Endodermal cell (in vitro differentiated cells): ENCODE results near the gene SPRING1. TPM values are rescaled to one million over a fixed set of nuclear protein-coding genes. Genes with fewer than 3 reads are reported as not detected.

ENCODE experiments used
- DNase-seq: peaks from one replicate; pipeline ENCODE4 v3.0.0-alpha.2; 2017
- H3K27ac ChIP-seq: 2 replicates; pipeline ENCODE4 v1.5.1; 2013; ENCODE audit warnings: mild to moderate bottlenecking, low read depth, low read length, moderate library complexity
- H3K27me3 ChIP-seq: 2 replicates; pipeline ENCODE4 v1.6.1; 2013; ENCODE audit warnings: mild to moderate bottlenecking, low read length, moderate library complexity; ENCODE audit not compliant: insufficient read depth, control insufficient read depth, poor library complexity, severe bottlenecking
- H3K36me3 ChIP-seq: 2 replicates; pipeline ENCODE4 v1.7.0; 2013; ENCODE audit warnings: mild to moderate bottlenecking, low read length, moderate library complexity; ENCODE audit not compliant: control insufficient read depth, insufficient read depth
- H3K4me1 ChIP-seq: one replicate; pipeline ENCODE4 v1.7.0; 2013; ENCODE audit warnings: low read length; ENCODE audit not compliant: control insufficient read depth, insufficient read depth
- H3K4me3 ChIP-seq: 2 replicates; pipeline ENCODE4 v1.5.1; 2013; ENCODE audit warnings: mild to moderate bottlenecking, low read length, moderate library complexity
- H3K9ac ChIP-seq: 2 replicates; pipeline ENCODE4 v1.6.1; 2013; ENCODE audit warnings: mild to moderate bottlenecking, low read length, moderate library complexity; ENCODE audit not compliant: poor library complexity, severe bottlenecking; ENCODE audit errors: extremely low read depth
- H3K9me3 ChIP-seq: 2 replicates; pipeline ENCODE4 v1.6.1; 2013; ENCODE audit warnings: mild to moderate bottlenecking, low read length, moderate library complexity; ENCODE audit not compliant: control insufficient read depth
- H3K27ac Mint-ChIP-seq: 2 replicates; pipeline ENCODE4 v1.8.0; 2020; ENCODE audit warnings: mixed read lengths
- H3K27me3 Mint-ChIP-seq: 2 replicates; pipeline ENCODE4 v1.8.0; 2021; ENCODE audit warnings: mild to moderate bottlenecking, mixed read lengths; ENCODE audit not compliant: insufficient read depth
- H3K36me3 Mint-ChIP-seq: 2 replicates; pipeline ENCODE4 v1.8.0; 2020; ENCODE audit warnings: low read depth, mixed read lengths
- H3K4me1 Mint-ChIP-seq: 2 replicates; pipeline ENCODE4 v1.8.0; 2020; ENCODE audit warnings: mixed read lengths
- H3K4me3 Mint-ChIP-seq: 2 replicates; pipeline ENCODE4 v1.8.0; 2020; ENCODE audit warnings: mild to moderate bottlenecking, moderate library complexity, mixed read lengths
- H3K9me3 Mint-ChIP-seq: 2 replicates; pipeline ENCODE4 v1.8.0; 2020; ENCODE audit warnings: mild to moderate bottlenecking, mixed read lengths
- CTCF ChIP-seq: fragments of 200-600 bp; sonication (generic); conservative IDR thresholded peaks from 2 replicates; pipeline ENCODE4 v1.5.0; 2021; ENCODE audit warnings: antibody characterized with exemption, mild to moderate bottlenecking
- WGBS, 2 experiments: methylation state at CpG; one replicate each; pipeline versions ENCODE4 v1.1.5 to v1.1.7; 2013; ENCODE audit warnings: missing lambda C conversion rate in 2 of 2, mixed read lengths in 1 of 2; ENCODE audit not compliant: insufficient coverage in 1 of 2, insufficient read length in 1 of 2; 5-methylcytosine and 5-hydroxymethylcytosine counted together
- total RNA-seq, 2 donors: library from RNA; stranded (reverse); fragmentation: NEBNext Ultra II Directional in 1 of 2; extraction: Animal tissue kit (Norgen Biotek cat#: 25700) in 1 of 2; gene quantifications; 2 replicates in 1 of 2; 3 replicates in 1 of 2; pipeline ENCODE4 v1.2.1, GENCODE V29; 2021

SPRING1 gene
- total RNA-seq, 2 donors from 2014 or later, result 81.7 to 108 TPM

GRCh38 chr12:116700066-116700465 is 37.8 kb downstream of the SPRING1 start:
- no peak overlapping the region for H3K4me3 Mint-ChIP-seq
- H3K27me3 ChIP-seq, result no peaks in the 10 kb centered on the region
- WGBS, 2 experiments, result 90 to 91% methylated on average over 6 of the region's 6 CpGs
- H3K4me1 ChIP-seq, result peaks cover 8% of the 10 kb centered on the region
- no peak overlapping the region for H3K27ac ChIP-seq
- no peak for TF ChIP-seq CTCF
- no peak overlapping the region for H3K27ac Mint-ChIP-seq
- no peaks in the 10 kb centered on the region for H3K36me3 ChIP-seq
- peaks cover 5% of the 10 kb centered on the region for H3K9me3 ChIP-seq
- no peaks in the 10 kb centered on the region for H3K36me3 Mint-ChIP-seq
- H3K4me3 ChIP-seq, result no peak overlapping the region
- H3K27me3 Mint-ChIP-seq, result no peaks in the 10 kb centered on the region
- peaks cover 3% of the 10 kb centered on the region for H3K9me3 Mint-ChIP-seq
- H3K9ac ChIP-seq, result no peak overlapping the region
- H3K4me1 Mint-ChIP-seq, result peaks cover 32% of the 10 kb centered on the region
- DNase-seq, result no peak

GRCh38 chr12:116698554-116699075 is 39.3 kb downstream of the SPRING1 start:
- Histone ChIP-seq H3K27me3 (peaks cover 7% of the 10 kb centered on the region), H3K4me3 (no peak overlapping the region), H3K36me3 (no peaks in the 10 kb centered on the region), H3K27ac (no peak overlapping the region), H3K4me1 (peaks cover 8% of the 10 kb centered on the region), H3K9me3 (peaks cover 5% of the 10 kb centered on the region), H3K9ac (no peak overlapping the region)
- DNase-seq, result no peak
- Mint-ChIP-seq H3K4me1 (peaks cover 45% of the 10 kb centered on the region), H3K4me3 (no peak overlapping the region), H3K9me3 (peaks cover 3% of the 10 kb centered on the region), H3K36me3 (no peaks in the 10 kb centered on the region), H3K27me3 (peaks cover 1% of the 10 kb centered on the region), H3K27ac (no peak overlapping the region)
- 100% methylated on average over 2 of the region's 2 CpGs for WGBS, 2 experiments
- no peak for TF ChIP-seq CTCF

GRCh38 chr12:116698116-116698515 is 39.8 kb downstream of the SPRING1 start:
- H3K9me3 Mint-ChIP-seq, result peaks cover 3% of the 10 kb centered on the region
- Histone ChIP-seq H3K4me1 (peaks cover 8% of the 10 kb centered on the region), H3K9ac (no peak overlapping the region), H3K27ac (no peak overlapping the region), H3K4me3 (no peak overlapping the region), H3K27me3 (peaks cover 12% of the 10 kb centered on the region), H3K36me3 (no peaks in the 10 kb centered on the region), H3K9me3 (peaks cover 5% of the 10 kb centered on the region)
- 94 to 96% methylated on average over 4 to 8 of the region's 8 CpGs for WGBS, 2 experiments
- H3K27me3 Mint-ChIP-seq, result peaks cover 2% of the 10 kb centered on the region
- DNase-seq, result no peak
- TF ChIP-seq CTCF, result no peak
- no peak overlapping the region for H3K4me3 Mint-ChIP-seq
- no peak overlapping the region for H3K27ac Mint-ChIP-seq
- no peaks in the 10 kb centered on the region for H3K36me3 Mint-ChIP-seq
- peaks cover 48% of the 10 kb centered on the region for H3K4me1 Mint-ChIP-seq
